SK-N-SH (cell line): Measurements from ENCODE around the gene SLC51A. TPM values are rescaled to one million over a fixed set of nuclear protein-coding genes. Genes with fewer than 3 reads are reported as not detected.

Source experiments
- CTCF ChIA-PET: fragments of 300-600, 350-600 bp; formaldehyde crosslinking; extraction: SDS; loops from one replicate; lab custom pipeline; 2021; lab: Yijun Ruan, JAX
- POLR2A ChIA-PET: fragments of 350-600 bp; sonication (Branson Sonifier 250); formaldehyde crosslinking; extraction: SDS; loops from one replicate; lab custom pipeline; 2020; ENCODE audit warnings: antibody characterized with exemption, inconsistent platforms; lab: Yijun Ruan, JAX
- DNase-seq: peaks from one replicate; pipeline ENCODE4 v3.0.0; 2012
- H2AFZ ChIP-seq: fragments of 200-600 bp; sonication (generic); 2 replicates; pipeline ENCODE4 v1.8.1; 2016; ENCODE audit warnings: antibody characterized with exemption, mild to moderate bottlenecking, low read depth
- H3F3A ChIP-seq: fragments of 200-600 bp; sonication (generic); replicated peaks from 2 replicates; pipeline ENCODE3; 2016; ENCODE audit warnings: antibody characterized with exemption, mild to moderate bottlenecking; ENCODE audit not compliant: insufficient read depth
- H3K27ac ChIP-seq, 2 experiments: fragments of 200-500 bp in 1 of 2; fragments of 200-600 bp in 1 of 2; sonication (Bioruptor generic) in 1 of 2; sonication (generic), shearing (Covaris generic) in 1 of 2; 2 replicates each; pipeline versions ENCODE4 v1.5.1 to v1.6.1; 2014 to 2016; ENCODE audit warnings: low read depth in 2 of 2, inconsistent platforms in 1 of 2, low read length in 1 of 2, mild to moderate bottlenecking in 1 of 2, mixed read lengths in 1 of 2
- H3K27me3 ChIP-seq: fragments of 200-600 bp; sonication (generic), shearing (Covaris generic); 2 replicates; pipeline ENCODE4 v1.6.1; 2016; ENCODE audit warnings: mixed run types; ENCODE audit not compliant: insufficient read depth
- H3K36me3 ChIP-seq, 2 experiments: fragments of 200-500 bp in 1 of 2; fragments of 200-600 bp in 1 of 2; sonication (Bioruptor generic) in 1 of 2; sonication (generic) in 1 of 2; replicated peaks in 1 of 2; 2 replicates each; pipeline versions ENCODE3 to v1.5.1; 2014 to 2016; ENCODE audit warnings: low read length in 1 of 2, mild to moderate bottlenecking in 1 of 2; ENCODE audit not compliant: insufficient read depth in 2 of 2, control insufficient read depth in 1 of 2
- H3K4me1 ChIP-seq, 2 experiments: fragments of 200-500 bp in 1 of 2; fragments of 200-600 bp in 1 of 2; sonication (Bioruptor generic) in 1 of 2; sonication (generic), shearing (Covaris generic) in 1 of 2; 2 replicates each; pipeline versions ENCODE4 v1.5.1 to v1.6.1; 2014 to 2016; ENCODE audit warnings: low read depth in 1 of 2, low read length in 1 of 2, mixed run types in 1 of 2; ENCODE audit not compliant: insufficient read depth in 2 of 2, control insufficient read depth in 1 of 2
- H3K4me2 ChIP-seq: fragments of 200-600 bp; sonication (generic), shearing (Covaris generic); 2 replicates; pipeline ENCODE4 v1.6.1; 2017; ENCODE audit warnings: mixed run types
- H3K4me3 ChIP-seq, 2 experiments: fragments of 200-500 bp in 1 of 2; fragments of 200-600 bp in 1 of 2; sonication (Bioruptor generic) in 1 of 2; sonication (generic), shearing (Covaris generic) in 1 of 2; 2 replicates each; pipeline versions ENCODE4 v1.5.1 to v1.8.1; 2014 to 2016; ENCODE audit warnings: low read depth in 2 of 2, inconsistent platforms in 1 of 2, low read length in 1 of 2, mild to moderate bottlenecking in 1 of 2, mixed read lengths in 1 of 2, moderate library complexity in 1 of 2
- H3K79me2 ChIP-seq: fragments of 200-600 bp; sonication (generic); 2 replicates; pipeline ENCODE4 v1.8.1; 2017; ENCODE audit warnings: mild to moderate bottlenecking; ENCODE audit not compliant: insufficient read depth
- H3K9ac ChIP-seq: fragments of 200-600 bp; sonication (generic); 2 replicates; pipeline ENCODE4 v1.6.1; 2017; ENCODE audit warnings: mixed run types
- H3K9me2 ChIP-seq: fragments of 200-600 bp; sonication (generic); 2 replicates; pipeline ENCODE4 v1.6.1; 2017; ENCODE audit warnings: mixed run types
- H3K9me3 ChIP-seq: fragments of 200-600 bp; sonication (generic); 2 replicates; pipeline ENCODE4 v1.6.1; 2017; ENCODE audit warnings: mixed run types, mild to moderate bottlenecking, moderate library complexity
- H4K20me1 ChIP-seq: fragments of 200-600 bp; sonication (generic); 2 replicates; pipeline ENCODE4 v1.6.1; 2017; ENCODE audit warnings: mild to moderate bottlenecking, mixed run types; ENCODE audit not compliant: insufficient read depth
- EP300 ChIP-seq, 2 experiments: IDR thresholded peaks; 2 replicates each; pipeline versions ENCODE4 v1.4.0 to v1.6.1; 2012; ENCODE audit warnings: borderline replicate concordance in 1 of 2, low read depth in 1 of 2, low read length in 1 of 2
- EZH2phosphoT487 ChIP-seq: fragments of 200-600 bp; sonication (generic); IDR thresholded peaks from 2 replicates; pipeline ENCODE4 v1.6.1; 2017; ENCODE audit warnings: low read depth, mixed run types, mild to moderate bottlenecking, antibody characterized with exemption, moderate library complexity, borderline replicate concordance
- FOXM1 ChIP-seq: IDR thresholded peaks from 2 replicates; pipeline ENCODE4 v1.4.0; 2012; ENCODE audit warnings: low read depth, mild to moderate bottlenecking
- JUND ChIP-seq: IDR thresholded peaks from 2 replicates; pipeline ENCODE4 v1.4.0; 2012
- MAX ChIP-seq: IDR thresholded peaks from 2 replicates; pipeline ENCODE4 v1.4.0; 2012; ENCODE audit warnings: low read depth
- MXI1 ChIP-seq: IDR thresholded peaks from 2 replicates; pipeline ENCODE4 v1.6.1; 2012; ENCODE audit warnings: mild to moderate bottlenecking, low read depth, low read length, improper control_type of control experiment
- POLR2AphosphoS5 ChIP-seq: IDR thresholded peaks from 2 replicates; pipeline ENCODE4 v1.6.1; 2012; ENCODE audit warnings: low read depth, low read length
- TEAD4 ChIP-seq: IDR thresholded peaks from 2 replicates; pipeline ENCODE4 v1.4.0; 2012; ENCODE audit warnings: mild to moderate bottlenecking, borderline replicate concordance; ENCODE audit not compliant: insufficient read depth
- ZBTB33 ChIP-seq: IDR thresholded peaks from 2 replicates; pipeline ENCODE4 v1.4.0; 2012; ENCODE audit warnings: low read depth, borderline replicate concordance
- WGBS: methylation state at CpG from one replicate; pipeline ENCODE4 v1.1.6; 2017; ENCODE audit warnings: low lambda C conversion rate; 5-methylcytosine and 5-hydroxymethylcytosine counted together
- polyA plus RNA-seq, 3 experiments: library from polyadenylated mRNA; depleted of rRNA; stranded (reverse); fragments of >200 nt; gene quantifications; 2 replicates each; pipeline ENCODE4 v1.2.3, GENCODE V29; 2012
- TF ChIP-seq, protein P1 (sequence below): fragments of 150-350 bp; IDR thresholded peaks from 2 replicates; pipeline ENCODE4 v1.6.1; 2017; ENCODE audit warnings: antibody characterized with exemption, low read length, low read depth, borderline replicate concordance
- TF ChIP-seq, protein P2 (sequence below): fragments of 150-350 bp; IDR thresholded peaks from 2 replicates; pipeline ENCODE4 v1.6.1; 2016; ENCODE audit warnings: mild to moderate bottlenecking, low read depth, low read length

Gene SLC51A
- polyA plus RNA-seq, 1 of the 3 experiments (the other 2 are of a cell fraction): not detected

DNA sequence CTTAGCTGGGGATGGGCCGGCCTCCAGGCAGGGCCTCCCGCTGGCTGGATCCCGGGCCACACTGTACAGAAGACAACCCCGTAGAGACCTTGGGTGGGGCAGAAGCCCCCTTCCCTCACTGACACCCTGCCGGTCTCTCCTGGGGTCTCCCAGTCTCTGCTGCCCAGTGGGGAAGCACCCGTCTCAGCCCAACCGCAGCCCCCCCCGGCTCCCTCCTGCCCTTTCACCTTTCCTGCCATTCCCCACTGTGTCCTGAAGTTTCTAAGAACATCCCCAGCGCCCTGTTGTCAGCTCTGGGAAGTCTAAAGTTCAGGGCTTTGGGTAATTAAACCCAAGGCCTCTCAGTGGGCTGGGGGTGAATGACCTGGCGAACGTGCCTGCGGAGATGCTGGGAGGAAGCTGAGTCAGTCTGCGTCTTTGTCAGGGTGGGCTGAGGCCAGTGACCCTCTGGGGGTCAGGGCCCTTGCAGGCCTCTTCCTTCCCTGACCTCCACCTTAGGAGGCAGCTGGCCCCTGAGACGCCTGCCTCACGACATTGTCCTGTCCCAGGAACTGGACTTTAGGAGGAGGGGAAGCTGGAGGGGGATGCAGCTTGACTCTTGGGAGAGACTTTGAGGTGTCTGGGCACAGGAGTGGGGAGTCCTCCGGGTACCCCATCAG, 1.4 kb upstream of the SLC51A start:
- no peak overlapping the region for H3K4me2 ChIP-seq
- H3K36me3 ChIP-seq: no peaks in the 10 kb centered on the region
- no peaks in the 10 kb centered on the region for H3K27me3 ChIP-seq
- POLR2A ChIA-PET: no interaction called here
- H3K9me2 ChIP-seq: no peaks in the 10 kb centered on the region
- CTCF ChIA-PET: interaction anchor here (1.0 to 1.4 kb wide), 2 partner anchors 39 to 322 kb away, joined by 3 to 4 read pairs; no protein-coding TSS in a partner anchor
- H2AFZ ChIP-seq: no peak overlapping the region
- no peaks in the 10 kb centered on the region for H4K20me1 ChIP-seq
- no peak for TF ChIP-seq MXI1
- TF ChIP-seq EZH2phosphoT487: no peak
- TF ChIP-seq MAX: no peak
- TF ChIP-seq EP300 (IDR thresholded peaks at IDR 0.05; ENCODE audit: borderline replicate concordance in 1 of 2, low read depth in 1 of 2, low read length in 1 of 2): no peak
- TF ChIP-seq, protein P1, sequence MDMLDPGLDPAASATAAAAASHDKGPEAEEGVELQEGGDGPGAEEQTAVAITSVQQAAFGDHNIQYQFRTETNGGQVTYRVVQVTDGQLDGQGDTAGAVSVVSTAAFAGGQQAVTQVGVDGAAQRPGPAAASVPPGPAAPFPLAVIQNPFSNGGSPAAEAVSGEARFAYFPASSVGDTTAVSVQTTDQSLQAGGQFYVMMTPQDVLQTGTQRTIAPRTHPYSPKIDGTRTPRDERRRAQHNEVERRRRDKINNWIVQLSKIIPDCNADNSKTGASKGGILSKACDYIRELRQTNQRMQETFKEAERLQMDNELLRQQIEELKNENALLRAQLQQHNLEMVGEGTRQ: no peak
- no peak for TF ChIP-seq POLR2AphosphoS5
- TF ChIP-seq ZBTB33: no peak
- TF ChIP-seq, protein P2, sequence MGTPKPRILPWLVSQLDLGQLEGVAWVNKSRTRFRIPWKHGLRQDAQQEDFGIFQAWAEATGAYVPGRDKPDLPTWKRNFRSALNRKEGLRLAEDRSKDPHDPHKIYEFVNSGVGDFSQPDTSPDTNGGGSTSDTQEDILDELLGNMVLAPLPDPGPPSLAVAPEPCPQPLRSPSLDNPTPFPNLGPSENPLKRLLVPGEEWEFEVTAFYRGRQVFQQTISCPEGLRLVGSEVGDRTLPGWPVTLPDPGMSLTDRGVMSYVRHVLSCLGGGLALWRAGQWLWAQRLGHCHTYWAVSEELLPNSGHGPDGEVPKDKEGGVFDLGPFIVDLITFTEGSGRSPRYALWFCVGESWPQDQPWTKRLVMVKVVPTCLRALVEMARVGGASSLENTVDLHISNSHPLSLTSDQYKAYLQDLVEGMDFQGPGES: no peak
- no peak for TF ChIP-seq FOXM1
- TF ChIP-seq TEAD4: no peak
- no peak for TF ChIP-seq JUND
- TF ChIP-seq, all 33 proteins: peak for 0
- Histone ChIP-seq H3K79me2 (no peaks in the 10 kb centered on the region), H3K4me1 (peaks cover 0 to 16% of the 10 kb centered on the region in 2 experiments; a peak in 1 of 4 replicates), H3K9ac (no peak overlapping the region), H3K4me3 (no peak overlapping the region), H3F3A (no peaks in the 10 kb centered on the region), H3K9me3 (no peaks in the 10 kb centered on the region), H3K27ac (no peak overlapping the region)
- DNase-seq: no peak
- WGBS: 89% methylated on average over 11 of the region's 16 CpGs
